Kidney epithelial cell (primary cell): ENCODE data around the gene STX8. TPM values are rescaled to one million over a fixed set of nuclear protein-coding genes. Genes with fewer than 3 reads are reported as not detected.

ENCODE experiments used
- DNase-seq: peaks from one replicate; pipeline ENCODE4 v3.0.0-alpha.2; 2010; ENCODE audit warnings: low read depth
- H3K27me3 ChIP-seq: 2 replicates; pipeline ENCODE4 v1.6.0; 2011; ENCODE audit warnings: low read length; ENCODE audit not compliant: control insufficient read depth, insufficient read depth
- H3K36me3 ChIP-seq: 2 replicates; pipeline ENCODE4 v1.5.1; 2011; ENCODE audit warnings: low read length; ENCODE audit not compliant: control insufficient read depth, insufficient read depth
- H3K4me3 ChIP-seq: 2 replicates; pipeline ENCODE4 v1.5.1; 2011; ENCODE audit warnings: low read depth, mild to moderate bottlenecking, control low read depth, low read length
- total RNA-seq: library from RNA; depleted of rRNA; stranded (reverse); fragments of >200 nt; gene quantifications from 2 replicates; pipeline ENCODE4 v1.2.3, GENCODE V29; 2015
- TF ChIP-seq, protein P1 (sequence below): IDR thresholded peaks from 2 replicates; pipeline ENCODE4 v1.5.1; 2011; ENCODE audit warnings: mild to moderate bottlenecking, moderate library complexity, low read length, control low read depth, inconsistent platforms; ENCODE audit not compliant: insufficient read depth, poor library complexity, severe bottlenecking

The STX8 gene
- total RNA-seq, 1 donor from 2014 or later = 76.3 TPM

DNA sequence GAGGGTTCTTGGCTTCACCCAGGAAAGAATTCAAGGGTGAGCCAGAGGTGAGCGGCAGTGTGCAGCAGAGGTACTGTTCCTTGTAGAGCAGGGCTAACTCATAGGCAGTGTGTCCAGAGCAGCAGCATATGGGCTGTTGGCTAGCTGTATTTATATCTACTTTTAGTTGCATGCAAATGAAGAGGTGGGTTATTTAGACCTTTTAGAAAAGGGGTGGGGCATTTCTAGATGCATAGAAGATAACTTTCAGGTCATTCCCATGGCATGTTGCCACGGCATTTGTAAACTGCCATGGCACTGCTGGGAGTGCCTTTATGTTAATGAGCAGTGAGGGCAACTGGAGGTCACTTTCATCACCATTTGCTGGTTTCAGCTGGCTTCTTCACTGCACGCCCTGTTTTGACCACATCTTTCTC is 141.0 kb downstream of the STX8 start:
- H3K27me3 ChIP-seq = no peaks in the 10 kb centered on the region
- TF ChIP-seq, protein P1, sequence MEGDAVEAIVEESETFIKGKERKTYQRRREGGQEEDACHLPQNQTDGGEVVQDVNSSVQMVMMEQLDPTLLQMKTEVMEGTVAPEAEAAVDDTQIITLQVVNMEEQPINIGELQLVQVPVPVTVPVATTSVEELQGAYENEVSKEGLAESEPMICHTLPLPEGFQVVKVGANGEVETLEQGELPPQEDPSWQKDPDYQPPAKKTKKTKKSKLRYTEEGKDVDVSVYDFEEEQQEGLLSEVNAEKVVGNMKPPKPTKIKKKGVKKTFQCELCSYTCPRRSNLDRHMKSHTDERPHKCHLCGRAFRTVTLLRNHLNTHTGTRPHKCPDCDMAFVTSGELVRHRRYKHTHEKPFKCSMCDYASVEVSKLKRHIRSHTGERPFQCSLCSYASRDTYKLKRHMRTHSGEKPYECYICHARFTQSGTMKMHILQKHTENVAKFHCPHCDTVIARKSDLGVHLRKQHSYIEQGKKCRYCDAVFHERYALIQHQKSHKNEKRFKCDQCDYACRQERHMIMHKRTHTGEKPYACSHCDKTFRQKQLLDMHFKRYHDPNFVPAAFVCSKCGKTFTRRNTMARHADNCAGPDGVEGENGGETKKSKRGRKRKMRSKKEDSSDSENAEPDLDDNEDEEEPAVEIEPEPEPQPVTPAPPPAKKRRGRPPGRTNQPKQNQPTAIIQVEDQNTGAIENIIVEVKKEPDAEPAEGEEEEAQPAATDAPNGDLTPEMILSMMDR = no peak
- H3K4me3 ChIP-seq = no peak overlapping the region
- DNase-seq = no peak
- no peaks in the 10 kb centered on the region for H3K36me3 ChIP-seq

DNA sequence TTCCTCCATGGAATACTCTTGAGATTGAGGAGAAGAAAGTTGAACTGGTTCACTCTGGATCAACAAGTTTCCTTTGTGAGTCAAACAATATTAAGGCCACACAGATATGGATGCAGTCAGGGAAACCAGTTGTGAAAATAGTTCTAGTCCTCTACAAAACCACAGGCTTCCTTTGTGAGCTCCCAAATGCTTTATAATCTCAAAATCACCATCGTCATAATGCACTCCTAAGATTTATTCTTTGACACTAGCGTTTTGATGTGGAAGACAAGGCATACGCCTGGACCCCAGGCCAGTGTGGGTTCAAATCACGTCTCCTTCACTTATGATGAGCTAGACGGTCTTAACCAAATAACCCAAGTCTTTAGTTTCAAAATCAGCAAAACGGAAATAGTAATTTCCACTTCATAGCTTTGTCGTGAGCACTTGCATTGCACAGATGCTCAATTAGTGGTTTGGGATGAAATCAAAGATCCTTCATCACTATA is 142.6 kb downstream of the STX8 start:
- no peak for DNase-seq

DNA sequence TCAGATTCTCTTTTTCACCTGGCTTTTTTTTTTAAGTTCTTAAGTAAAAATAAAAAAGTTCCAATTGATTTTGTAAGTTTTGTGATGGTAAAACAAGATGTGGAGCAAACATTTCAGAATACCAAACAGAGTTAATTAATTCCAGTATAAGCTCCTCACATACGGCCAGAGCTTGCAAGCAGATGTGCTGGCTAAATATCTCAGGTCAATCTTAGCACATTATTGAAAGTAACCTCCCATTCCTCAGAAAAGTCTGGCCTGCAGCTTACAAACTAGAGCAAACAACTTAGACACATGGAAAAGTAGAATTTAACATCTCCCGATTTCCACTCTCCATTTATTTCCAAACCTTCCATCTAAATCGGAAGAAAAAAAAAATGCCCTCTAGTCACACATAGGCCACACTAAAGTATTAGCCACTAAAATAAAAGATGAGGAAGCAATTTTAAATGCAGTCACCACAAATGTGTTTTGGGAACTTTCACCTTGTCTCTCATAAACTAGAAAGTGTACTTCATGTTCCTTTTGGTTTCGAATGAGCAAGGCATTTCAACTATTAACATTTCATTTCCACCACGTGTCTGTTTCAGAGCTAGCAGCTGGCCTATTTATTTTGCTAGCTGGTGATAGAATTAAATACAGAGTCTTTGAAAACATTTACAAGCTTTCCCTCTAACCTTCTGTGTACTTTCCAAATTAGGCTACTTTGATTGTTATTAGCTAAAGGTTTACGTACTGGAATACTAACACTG is 143.3 kb downstream of the STX8 start:
- H3K27me3 ChIP-seq = no peaks in the 10 kb centered on the region
- TF ChIP-seq, protein P1 = no peak
- DNase-seq = no peak

More for the DNA sequence above, 142.6 kb downstream of the STX8 start:
- Histone ChIP-seq H3K4me3 (no peak overlapping the region), H3K27me3 (no peaks in the 10 kb centered on the region), H3K36me3 (no peaks in the 10 kb centered on the region)
- TF ChIP-seq, protein P1 = no peak

DNA sequence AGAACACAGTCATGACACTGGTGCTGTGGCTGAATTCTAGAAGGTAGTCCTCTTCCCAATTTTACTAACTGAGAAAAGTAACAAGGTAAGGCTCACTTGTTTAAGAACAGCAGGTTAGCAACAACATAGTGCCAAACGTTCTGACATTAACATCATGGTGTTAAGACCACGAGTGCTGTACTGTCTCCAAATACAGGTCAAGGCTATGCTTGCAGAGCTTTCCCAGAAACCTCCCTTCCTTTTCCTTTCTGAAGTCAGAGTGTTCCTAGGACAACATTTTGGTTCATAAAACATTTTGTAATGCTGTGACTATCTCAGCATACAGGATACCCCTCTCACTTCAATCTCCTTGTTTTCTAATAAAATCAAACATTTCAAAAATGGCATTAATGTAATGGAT is 144.0 kb downstream of the STX8 start:
- TF ChIP-seq, protein P1 = no peak
- Histone ChIP-seq H3K4me3 (no peak overlapping the region), H3K27me3 (no peaks in the 10 kb centered on the region), H3K36me3 (no peaks in the 10 kb centered on the region)
- DNase-seq = no peak

More for the DNA sequence above, 143.3 kb downstream of the STX8 start:
- Histone ChIP-seq H3K4me3 (no peak overlapping the region), H3K36me3 (no peaks in the 10 kb centered on the region)

DNA sequence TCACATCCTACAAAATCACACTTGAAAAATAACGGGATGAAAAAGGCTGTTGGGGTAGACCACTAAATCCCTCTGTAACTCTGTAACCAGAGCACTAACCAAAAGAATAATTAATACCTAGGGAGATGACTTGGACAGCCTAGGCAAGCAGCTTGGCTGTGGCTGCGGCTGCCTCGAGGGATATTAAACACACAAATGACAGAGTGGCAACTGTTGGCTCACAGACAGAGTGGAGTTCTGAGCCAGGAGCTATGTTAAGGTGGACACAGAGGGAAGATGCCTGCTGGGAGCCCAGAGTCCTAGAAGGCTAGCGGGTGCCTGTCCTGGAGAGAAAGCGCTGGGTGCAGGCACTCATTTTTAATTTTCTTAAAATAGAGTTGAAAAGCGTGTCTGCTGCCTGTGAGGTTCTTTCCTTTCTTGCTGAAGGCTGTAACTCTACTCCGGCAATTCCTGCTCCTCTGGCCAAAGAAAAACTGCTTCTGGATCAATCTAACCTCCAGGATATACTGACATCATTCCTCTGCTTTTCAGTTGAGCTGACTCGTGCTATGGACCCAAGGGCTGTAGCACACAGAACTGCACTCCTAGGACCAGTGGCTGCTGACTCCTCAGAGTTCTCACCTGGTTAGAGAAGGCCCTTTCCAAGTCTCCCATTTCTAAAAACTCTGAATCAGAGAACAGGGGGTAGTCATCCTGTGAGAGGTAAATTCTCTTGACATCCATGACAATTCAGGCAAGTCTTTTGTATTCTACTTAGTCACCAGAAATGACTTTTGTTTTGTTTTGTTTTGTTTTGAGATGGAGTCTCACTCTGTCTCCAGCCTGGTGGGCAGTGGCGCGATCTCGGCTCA is 147.9 kb downstream of the STX8 start:
- TF ChIP-seq, protein P1 = no peak
- Histone ChIP-seq H3K27me3 (no peaks in the 10 kb centered on the region), H3K4me3 (no peak overlapping the region), H3K36me3 (no peaks in the 10 kb centered on the region)
- DNase-seq = no peak
